Tibial nerve (tissue), 4 donors: ENCODE measurements around the gene MTHFD1L. TPM values are rescaled to one million over a fixed set of nuclear protein-coding genes. Genes with fewer than 3 reads are reported as not detected.
A peak's percentile ranks its signal among the peaks of the same experiment; 100 is the strongest.

Source experiments
- DNase-seq, 2 donors: peaks; one replicate each; pipeline ENCODE4 v3.0.0-alpha.2; 2019; ENCODE audit warnings: low spot score in 2 of 2
- H3K27ac ChIP-seq, 4 donors: fragments of 200-600 bp; sonication (generic) in 3 of 4; one replicate each; pipeline ENCODE4 v1.5.1; 2017 to 2019; ENCODE audit warnings: mild to moderate bottlenecking in 1 of 4
- H3K27me3 ChIP-seq, 2 donors: fragments of 200-600 bp; sonication (generic) in 1 of 2; one replicate each; pipeline versions ENCODE4 v1.5.1 to v1.6.0; 2017 to 2019
- H3K36me3 ChIP-seq, 3 donors: fragments of 200-600 bp; sonication (generic); one replicate each; pipeline ENCODE4 v1.5.1; 2018 to 2019
- H3K4me1 ChIP-seq, 4 donors: fragments of 200-600 bp; sonication (generic) in 3 of 4; one replicate each; pipeline ENCODE4 v1.5.1; 2017 to 2019
- H3K4me3 ChIP-seq, 4 donors: fragments of 200-600 bp; sonication (generic) in 3 of 4; one replicate each; pipeline ENCODE4 v1.5.1; 2017 to 2019; ENCODE audit warnings: mild to moderate bottlenecking in 1 of 4, moderate library complexity in 1 of 4
- H3K9me3 ChIP-seq, 4 donors: fragments of 200-600 bp; sonication (generic) in 3 of 4; one replicate each; pipeline ENCODE4 v1.5.1; 2017 to 2019
- CTCF ChIP-seq, 5 experiments: fragments of 200-600 bp in 3 of 5; fragments of 450-650 bp in 2 of 5; sonication (generic) in 3 of 5; IDR thresholded peaks; one replicate each; pipeline ENCODE4 v1.5.1; 2016 to 2019; ENCODE audit warnings: antibody characterized with exemption in 5 of 5, mild to moderate bottlenecking in 3 of 5, moderate library complexity in 2 of 5
- EP300 ChIP-seq, 2 donors: sonication (generic); formaldehyde crosslinking; IDR thresholded peaks; one replicate each; pipeline ENCODE4 v1.6.1; 2017; ENCODE audit warnings: antibody characterized with exemption in 2 of 2, mild to moderate bottlenecking in 1 of 2
- POLR2A ChIP-seq, 2 donors: fragments of 450-650 bp; IDR thresholded peaks; one replicate each; pipeline ENCODE4 v1.6.1; 2017; ENCODE audit warnings: antibody characterized with exemption in 2 of 2, mild to moderate bottlenecking in 2 of 2, moderate library complexity in 2 of 2
- WGBS, 2 donors: methylation state at CpG; one replicate each; pipeline ENCODE4 v1.1.5; 2018; 5-methylcytosine and 5-hydroxymethylcytosine counted together
- total RNA-seq, 4 donors: library from RNA; depleted of rRNA; stranded (reverse); fragments of >200 nt; gene quantifications; one replicate each; pipeline ENCODE4 v1.1.0, GENCODE V29; 2016

The MTHFD1L gene
- total RNA-seq, 4 donors from 2014 or later: 8.4 to 35.1 (median 13.1) TPM

GRCh38 chr6:151012321-151013294, 147.1 kb downstream of the MTHFD1L start:
- TF ChIP-seq CTCF (IDR thresholded peaks at IDR 0.05) (no peak), POLR2A (IDR thresholded peaks at IDR 0.05) (no peak), EP300 (IDR thresholded peaks at IDR 0.05) (no peak)
- H3K4me3 ChIP-seq: no peak overlapping the region
- no peaks in the 10 kb centered on the region for H3K9me3 ChIP-seq
- H3K27ac ChIP-seq: peak overlapping the region in 1 of 4 donors; percentile 73
- whole genome bisulfite sequencing, 2 donors: 76 to 77% methylated on average over 7 of the region's 7 CpGs
- H3K4me1 ChIP-seq: peaks cover 0 to 14% (median 0%) of the 10 kb centered on the region in 4 donors
- no peaks in the 10 kb centered on the region for H3K27me3 ChIP-seq
- DNase-seq: no peak
- H3K36me3 ChIP-seq: peaks cover 0 to 19% (median 0%) of the 10 kb centered on the region in 3 donors

GRCh38 chr6:151014404-151015100, 149.1 kb downstream of the MTHFD1L start:
- peaks cover 0 to 19% (median 0%) of the 10 kb centered on the region in 3 donors for H3K36me3 ChIP-seq
- no peak overlapping the region for H3K4me3 ChIP-seq
- peak; percentile 56 to 78 for DNase-seq
- peak overlapping the region in 1 of 4 donors; percentile 73 for H3K27ac ChIP-seq
- H3K4me1 ChIP-seq: peaks cover 0 to 24% (median 0%) of the 10 kb centered on the region in 4 donors
- no peaks in the 10 kb centered on the region for H3K27me3 ChIP-seq
- peak; percentile 93 to 99 (median 98) for TF ChIP-seq CTCF (IDR thresholded peaks at IDR 0.05)
- TF ChIP-seq POLR2A (IDR thresholded peaks at IDR 0.05): no peak
- TF ChIP-seq EP300 (IDR thresholded peaks at IDR 0.05): peak in 1 of 2 donors; percentile 27
- no peaks in the 10 kb centered on the region for H3K9me3 ChIP-seq
- WGBS, 2 donors: 20 to 34% methylated on average over 6 of the region's 6 CpGs

DNA sequence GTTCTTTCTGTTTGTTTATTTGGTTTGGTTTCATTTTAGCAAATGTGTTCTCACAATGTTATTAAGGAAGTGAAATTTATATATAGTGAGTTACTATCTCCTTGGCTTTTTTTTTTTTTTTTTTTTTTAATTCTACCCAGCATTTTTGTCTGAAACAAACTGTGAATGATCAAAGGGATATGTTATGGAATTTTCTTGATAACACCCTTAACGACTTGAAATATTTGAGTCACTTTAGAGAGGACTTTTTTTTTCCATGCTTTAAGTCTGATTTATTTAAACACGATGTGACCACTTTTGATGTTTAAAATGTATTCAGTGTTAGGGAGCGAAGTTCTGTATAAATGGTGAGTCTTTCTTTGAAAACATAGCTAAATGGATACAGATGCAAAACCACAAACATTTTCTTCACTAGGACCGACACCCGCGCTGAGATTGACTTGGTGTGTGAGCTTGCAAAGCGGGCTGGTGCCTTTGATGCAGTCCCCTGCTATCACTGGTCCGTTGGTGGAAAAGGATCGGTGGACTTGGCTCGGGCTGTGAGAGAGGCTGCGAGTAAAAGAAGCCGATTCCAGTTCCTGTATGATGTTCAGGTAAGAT, 149.7 kb downstream of the MTHFD1L start:
- Histone ChIP-seq H3K4me1 (peaks cover 0 to 30% (median 3%) of the 10 kb centered on the region in 4 donors), H3K9me3 (no peaks in the 10 kb centered on the region), H3K4me3 (no peak overlapping the region), H3K27me3 (no peaks in the 10 kb centered on the region), H3K36me3 (peaks cover 0 to 19% (median 0%) of the 10 kb centered on the region in 3 donors), H3K27ac (peak overlapping the region in 1 of 4 donors; percentile 73)
- TF ChIP-seq CTCF (IDR thresholded peaks at IDR 0.05) (no peak), EP300 (IDR thresholded peaks at IDR 0.05) (no peak), POLR2A (IDR thresholded peaks at IDR 0.05) (no peak)
- DNase-seq: no peak
- 89 to 90% methylated on average over 12 of the region's 12 CpGs for WGBS, 2 donors

DNA sequence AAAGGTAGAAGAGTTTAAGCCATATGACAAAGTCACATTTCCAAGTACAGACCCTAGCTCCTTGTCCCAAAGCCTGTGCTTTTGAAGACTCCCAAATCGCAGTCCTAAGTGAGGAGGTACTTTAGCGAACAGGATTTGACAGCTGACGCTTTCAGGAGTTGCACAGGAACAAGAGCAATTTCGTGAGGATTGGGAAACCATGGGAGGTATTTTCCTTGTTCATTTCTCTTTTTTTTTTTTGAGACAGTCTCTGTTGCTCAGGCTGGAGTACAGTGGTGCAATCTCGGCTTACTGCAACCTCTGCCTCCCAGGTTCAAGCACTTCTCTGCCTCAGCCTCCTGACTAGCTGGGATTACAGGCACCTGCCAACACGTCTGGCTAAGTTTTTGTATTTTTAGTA, 150.6 kb downstream of the MTHFD1L start:
- Histone ChIP-seq H3K4me3 (no peak overlapping the region), H3K9me3 (no peaks in the 10 kb centered on the region), H3K27ac (no peak overlapping the region), H3K27me3 (no peaks in the 10 kb centered on the region), H3K4me1 (peaks cover 0 to 33% (median 5%) of the 10 kb centered on the region in 4 donors), H3K36me3 (peaks cover 0 to 19% (median 0%) of the 10 kb centered on the region in 3 donors)
- DNase-seq: no peak
- WGBS, 2 donors: 91 to 96% methylated on average over 6 of the region's 6 CpGs
- no peak for TF ChIP-seq POLR2A (IDR thresholded peaks at IDR 0.05)
- TF ChIP-seq CTCF (IDR thresholded peaks at IDR 0.05): no peak
- TF ChIP-seq EP300 (IDR thresholded peaks at IDR 0.05): no peak
